WTC11 (cell line): ENCODE data around the gene TIMD4. TPM values are rescaled to one million over a fixed set of nuclear protein-coding genes. Genes with fewer than 3 reads are reported as not detected.

Source experiments
- total RNA-seq: library from RNA; stranded (reverse); gene quantifications from 3 replicates; pipeline ENCODE4 v1.2.3, GENCODE V29; 2021

Gene TIMD4
- total RNA-seq, 1 experiment from 2014 or later: 0.13 TPM

Other genes starting within 250 kb of the TIMD4 start
- not detected in 3 replicates for gene PPP1R2B, start 112.9 kb downstream of the TIMD4 start, total RNA-seq
- not detected in 3 replicates for gene HAVCR1, start 95.9 kb upstream of the TIMD4 start, total RNA-seq
- 0.21 to 0.33 TPM (median 0.25 TPM) in 3 replicates for gene HAVCR2, start 145.8 kb upstream of the TIMD4 start, total RNA-seq
- gene MED7, start 179.6 kb upstream of the TIMD4 start, total RNA-seq: 11.1 to 11.4 TPM (median 11.2 TPM) in 3 replicates
- not detected in 3 replicates for gene GARIN3, start 203.0 kb upstream of the TIMD4 start, total RNA-seq
- 0.37 to 0.55 TPM (median 0.52 TPM) in 3 replicates for gene ITK, start 217.6 kb upstream of the TIMD4 start, total RNA-seq